Trophoblast cell (in vitro differentiated cells and primary cell): ENCODE data around the gene FAM3D.

Experiments
- DNase-seq, 2 donors: peaks; one replicate each; pipeline ENCODE4 v3.0.0-alpha.2; 2016
- H2AFZ ChIP-seq: 2 replicates; pipeline ENCODE4 v1.6.1; 2013; ENCODE audit warnings: low read length, moderate library complexity, mild to moderate bottlenecking; ENCODE audit not compliant: insufficient read depth, poor library complexity
- H2AK5ac ChIP-seq: 2 replicates; pipeline ENCODE4 v1.6.1; 2013; ENCODE audit warnings: mild to moderate bottlenecking, low read length
- H2BK120ac ChIP-seq: 2 replicates; pipeline ENCODE4 v1.6.1; 2013; ENCODE audit warnings: low read length, mild to moderate bottlenecking, moderate library complexity; ENCODE audit not compliant: insufficient read depth, poor library complexity
- H2BK12ac ChIP-seq: 2 replicates; pipeline ENCODE4 v1.6.1; 2013; ENCODE audit warnings: mild to moderate bottlenecking, low read length, moderate library complexity
- H2BK5ac ChIP-seq: 2 replicates; pipeline ENCODE4 v1.6.1; 2013; ENCODE audit warnings: low read length, low read depth, moderate library complexity, mild to moderate bottlenecking; ENCODE audit not compliant: poor library complexity
- H3K14ac ChIP-seq: 2 replicates; pipeline ENCODE4 v1.6.1; 2013; ENCODE audit warnings: mild to moderate bottlenecking, low read length
- H3K18ac ChIP-seq: 2 replicates; pipeline ENCODE4 v1.6.1; 2013; ENCODE audit warnings: mild to moderate bottlenecking, low read length
- H3K23ac ChIP-seq: 2 replicates; pipeline ENCODE4 v1.6.1; 2013; ENCODE audit warnings: low read length
- H3K27ac ChIP-seq: 2 replicates; pipeline ENCODE4 v1.5.1; 2013; ENCODE audit warnings: low read depth, mild to moderate bottlenecking, inconsistent platforms, low read length, moderate library complexity
- H3K27me3 ChIP-seq: 2 replicates; pipeline ENCODE4 v1.6.1; 2013; ENCODE audit warnings: inconsistent platforms, mild to moderate bottlenecking, low read length, moderate library complexity; ENCODE audit not compliant: insufficient read depth
- H3K36me3 ChIP-seq, 2 experiments: 1 replicate in 1 of 2; 2 replicates in 1 of 2; pipeline ENCODE4 v1.6.1; 2013; ENCODE audit warnings: low read length in 2 of 2, mild to moderate bottlenecking in 2 of 2, moderate library complexity in 1 of 2; ENCODE audit not compliant: insufficient read depth in 2 of 2, control insufficient read depth in 1 of 2
- H3K4ac ChIP-seq: 2 replicates; pipeline ENCODE4 v1.6.1; 2013; ENCODE audit warnings: low read depth, mild to moderate bottlenecking, low read length, moderate library complexity
- H3K4me1 ChIP-seq, 2 experiments: 1 replicate in 1 of 2; 2 replicates in 1 of 2; pipeline ENCODE4 v1.6.1; 2013; ENCODE audit warnings: low read length in 2 of 2, mild to moderate bottlenecking in 2 of 2, moderate library complexity in 1 of 2; ENCODE audit not compliant: insufficient read depth in 2 of 2, control insufficient read depth in 1 of 2
- H3K4me2 ChIP-seq: 2 replicates; pipeline ENCODE4 v1.6.1; 2013; ENCODE audit warnings: inconsistent platforms, mild to moderate bottlenecking, low read length, moderate library complexity
- H3K4me3 ChIP-seq: 2 replicates; pipeline ENCODE4 v1.5.1; 2013; ENCODE audit warnings: mild to moderate bottlenecking, low read depth, low read length, inconsistent platforms
- H3K79me1 ChIP-seq: one replicate; pipeline ENCODE4 v1.6.1; 2013; ENCODE audit warnings: low read length
- H3K79me2 ChIP-seq: 2 replicates; pipeline ENCODE4 v1.6.1; 2013; ENCODE audit warnings: low read length, mild to moderate bottlenecking; ENCODE audit not compliant: control insufficient read depth, insufficient read depth, poor library complexity
- H3K9ac ChIP-seq: 2 replicates; pipeline ENCODE4 v1.6.1; 2013; ENCODE audit warnings: mild to moderate bottlenecking, low read length
- H3K9me3 ChIP-seq: 2 replicates; pipeline ENCODE4 v1.6.1; 2013; ENCODE audit warnings: low read depth, mild to moderate bottlenecking, control low read depth, inconsistent platforms, low read length; ENCODE audit not compliant: insufficient read depth
- H4K12ac ChIP-seq: 2 replicates; pipeline ENCODE4 v1.6.1; 2013; ENCODE audit warnings: low read depth, mild to moderate bottlenecking, low read length, moderate library complexity
- H4K8ac ChIP-seq: 2 replicates; pipeline ENCODE4 v1.6.1; 2013; ENCODE audit warnings: low read depth, mild to moderate bottlenecking, low read length, moderate library complexity
- H4K91ac ChIP-seq: one replicate; pipeline ENCODE4 v1.6.1; 2013; ENCODE audit warnings: low read depth, mild to moderate bottlenecking, low read length, moderate library complexity
- WGBS: extraction: QIAGEN DNeasy Blood & Tissue Kit; methylation state at CpG from one replicate; pipeline ENCODE4 v1.1.7; 2013; ENCODE audit warnings: missing lambda C conversion rate; ENCODE audit not compliant: insufficient read length, insufficient coverage; ENCODE audit errors: extremely low coverage; 5-methylcytosine and 5-hydroxymethylcytosine counted together

Gene FAM3D

GRCh38 chr3:58608648-58609047 is 57.9 kb downstream of the FAM3D start:
- H2BK120ac ChIP-seq, result no peak overlapping the region
- no peak overlapping the region for H3K23ac ChIP-seq
- H4K91ac ChIP-seq, result no peak overlapping the region
- no peak overlapping the region for H3K4me3 ChIP-seq
- H3K79me2 ChIP-seq, result no peaks in the 10 kb centered on the region
- no peak overlapping the region for H4K8ac ChIP-seq
- H3K36me3 ChIP-seq, result no peaks in the 10 kb centered on the region
- no peak overlapping the region for H2BK12ac ChIP-seq
- DNase-seq, result no peak
- H2AK5ac ChIP-seq, result no peak overlapping the region
- no peak overlapping the region for H3K4me2 ChIP-seq
- H4K12ac ChIP-seq, result no peak overlapping the region
- no peaks in the 10 kb centered on the region for H3K27me3 ChIP-seq
- no peak overlapping the region for H3K9ac ChIP-seq
- peaks cover 1% of the 10 kb centered on the region for H3K9me3 ChIP-seq
- no peaks in the 10 kb centered on the region for H3K4me1 ChIP-seq
- no peak overlapping the region for H3K14ac ChIP-seq
- H3K27ac ChIP-seq, result no peak overlapping the region
- no peak overlapping the region for H2BK5ac ChIP-seq
- H3K18ac ChIP-seq, result no peak overlapping the region
- H3K79me1 ChIP-seq, result no peaks in the 10 kb centered on the region
- H2AFZ ChIP-seq, result no peak overlapping the region
- H3K4ac ChIP-seq, result no peak overlapping the region
- WGBS, result no CpG with 5 or more reads among the region's 5 CpGs

GRCh38 chr3:58607816-58608215 is 58.8 kb downstream of the FAM3D start:
- Histone ChIP-seq H4K8ac (no peak overlapping the region), H2BK120ac (no peak overlapping the region)

GRCh38 chr3:58606693-58607092 is 59.9 kb downstream of the FAM3D start:
- Histone ChIP-seq H3K27me3 (no peaks in the 10 kb centered on the region), H2BK5ac (no peak overlapping the region), H4K12ac (no peak overlapping the region), H3K79me2 (no peaks in the 10 kb centered on the region), H3K9ac (no peak overlapping the region), H3K18ac (no peak overlapping the region), H2AFZ (no peak overlapping the region), H2BK12ac (no peak overlapping the region), H3K4ac (no peak overlapping the region), H3K4me2 (no peak overlapping the region), H3K4me1 (no peaks in the 10 kb centered on the region), H3K23ac (no peak overlapping the region), H3K36me3 (no peaks in the 10 kb centered on the region), H4K91ac (no peak overlapping the region), H3K4me3 (no peak overlapping the region), H2AK5ac (no peak overlapping the region), H3K27ac (no peak overlapping the region), H3K9me3 (no peaks in the 10 kb centered on the region), H2BK120ac (no peak overlapping the region), H3K79me1 (no peaks in the 10 kb centered on the region), H4K8ac (no peak overlapping the region), H3K14ac (no peak overlapping the region)
- no peak for DNase-seq
- no CpG with 5 or more reads among the region's 1 CpG for WGBS

More at GRCh38 chr3:58607816-58608215, 58.8 kb downstream of the FAM3D start:
- no peaks in the 10 kb centered on the region for H3K27me3 ChIP-seq
- H2BK12ac ChIP-seq, result no peak overlapping the region
- no peak overlapping the region for H3K9ac ChIP-seq
- no peaks in the 10 kb centered on the region for H3K79me1 ChIP-seq
- H3K4ac ChIP-seq, result no peak overlapping the region
- H2BK5ac ChIP-seq, result no peak overlapping the region
- no peak overlapping the region for H4K12ac ChIP-seq
- no peak overlapping the region for H2AFZ ChIP-seq
- no peak overlapping the region for H3K18ac ChIP-seq
- H3K27ac ChIP-seq, result no peak overlapping the region
- no peak overlapping the region for H3K4me2 ChIP-seq
- no peak overlapping the region for H4K91ac ChIP-seq
- DNase-seq, result no peak
- no peak overlapping the region for H3K23ac ChIP-seq
- H3K79me2 ChIP-seq, result no peaks in the 10 kb centered on the region
- no CpG with 5 or more reads among the region's 4 CpGs for WGBS
- H3K14ac ChIP-seq, result no peak overlapping the region
- no peaks in the 10 kb centered on the region for H3K4me1 ChIP-seq
- no peaks in the 10 kb centered on the region for H3K36me3 ChIP-seq
- H2AK5ac ChIP-seq, result no peak overlapping the region
- no peak overlapping the region for H3K4me3 ChIP-seq
- no peaks in the 10 kb centered on the region for H3K9me3 ChIP-seq

- Histone ChIP-seq H2AK5ac (no peak overlapping the region), H3K4me3 (no peak overlapping the region), H3K4me2 (no peak overlapping the region), H3K27ac (no peak overlapping the region), H3K23ac (no peak overlapping the region), H2BK12ac (no peak overlapping the region), H4K12ac (no peak overlapping the region), H3K79me1 (no peaks in the 10 kb centered on the region), H3K79me2 (no peaks in the 10 kb centered on the region), H3K36me3 (no peaks in the 10 kb centered on the region), H3K9me3 (no peaks in the 10 kb centered on the region), H4K91ac (no peak overlapping the region), H3K9ac (no peak overlapping the region), H3K4ac (no peak overlapping the region), H2BK120ac (no peak overlapping the region), H3K4me1 (no peaks in the 10 kb centered on the region), H2BK5ac (no peak overlapping the region), H4K8ac (no peak overlapping the region), H3K14ac (no peak overlapping the region), H3K18ac (no peak overlapping the region), H2AFZ (no peak overlapping the region), H3K27me3 (no peaks in the 10 kb centered on the region)
- DNase-seq, result no peak
- no CpG with 5 or more reads among the region's 6 CpGs for WGBS
These were observed 62.5 kb downstream of the FAM3D start for GRCh38 chr3:58604031-58604430.
